Measurements from ENCODE around the gene FHOD3.
A peak's percentile ranks its signal among the peaks of the same experiment; 100 is the strongest.

Gene FHOD3

DNA sequence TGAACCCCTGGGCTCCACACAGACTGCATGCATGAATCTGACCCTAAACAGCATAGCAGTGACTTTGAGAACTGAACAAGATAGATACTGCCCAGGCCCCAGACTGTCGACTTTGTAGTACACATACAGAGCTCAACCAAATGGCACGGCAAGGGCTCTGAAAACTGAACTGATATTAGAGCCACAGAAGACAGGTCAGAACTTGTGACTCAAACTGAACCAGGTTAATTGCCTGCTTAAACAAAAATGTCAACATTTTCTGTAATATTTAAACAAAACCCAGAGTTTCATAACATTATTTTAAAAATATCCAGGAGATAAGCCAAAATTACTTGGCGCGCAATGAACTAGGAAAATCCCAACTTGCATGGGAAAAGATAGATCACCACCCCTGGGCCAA is 271.0 kb downstream of the FHOD3 start:
- no peak for DNase-seq (ENCODE audit: low read depth)
- H3K4me3 ChIP-seq (ENCODE audit: low read depth, low read length), result no peak overlapping the region
- TF ChIP-seq MAX (IDR thresholded peaks at IDR 0.05; ENCODE audit: low read depth, low read length) (no peak), MYC (IDR thresholded peaks at IDR 0.05; ENCODE audit: low read depth, low read length) (no peak), CTCF (IDR thresholded peaks at IDR 0.05; ENCODE audit: low read depth, low read length) (no peak), POLR2A (IDR thresholded peaks at IDR 0.05; ENCODE audit: extremely low read depth, insufficient read length) (no peak)

- peak; percentile 43 for DNase-seq (ENCODE audit: low read depth)
- H3K4me3 ChIP-seq (ENCODE audit: low read depth, low read length), result no peak overlapping the region
- TF ChIP-seq POLR2A (IDR thresholded peaks at IDR 0.05; ENCODE audit: extremely low read depth, insufficient read length), result no peak
- TF ChIP-seq MYC (IDR thresholded peaks at IDR 0.05; ENCODE audit: low read depth, low read length), result no peak
- TF ChIP-seq CTCF (IDR thresholded peaks at IDR 0.05; ENCODE audit: low read depth, low read length), result peak; percentile 61
Measured at GRCh38 chr18:36572135-36572856, 274.8 kb downstream of the FHOD3 start.

GRCh38 chr18:36576339-36576738 is 278.8 kb downstream of the FHOD3 start:
- no peak for TF ChIP-seq MAX (IDR thresholded peaks at IDR 0.05; ENCODE audit: low read depth, low read length)
- TF ChIP-seq POLR2A (IDR thresholded peaks at IDR 0.05; ENCODE audit: extremely low read depth, insufficient read length), result no peak
- no peak for TF ChIP-seq CTCF (IDR thresholded peaks at IDR 0.05; ENCODE audit: low read depth, low read length)
- no peak for TF ChIP-seq MYC (IDR thresholded peaks at IDR 0.05; ENCODE audit: low read depth, low read length)
- no peak for DNase-seq (ENCODE audit: low read depth)
- H3K4me3 ChIP-seq (ENCODE audit: low read depth, low read length), result no peak overlapping the region

GRCh38 chr18:36578871-36579710 is 281.6 kb downstream of the FHOD3 start:
- no peak for DNase-seq (ENCODE audit: low read depth)
- TF ChIP-seq MYC (IDR thresholded peaks at IDR 0.05; ENCODE audit: low read depth, low read length) (no peak), MAX (IDR thresholded peaks at IDR 0.05; ENCODE audit: low read depth, low read length) (no peak), POLR2A (IDR thresholded peaks at IDR 0.05; ENCODE audit: extremely low read depth, insufficient read length) (no peak), CTCF (IDR thresholded peaks at IDR 0.05; ENCODE audit: low read depth, low read length) (no peak)
- H3K4me3 ChIP-seq (ENCODE audit: low read depth, low read length), result no peak overlapping the region

DNA sequence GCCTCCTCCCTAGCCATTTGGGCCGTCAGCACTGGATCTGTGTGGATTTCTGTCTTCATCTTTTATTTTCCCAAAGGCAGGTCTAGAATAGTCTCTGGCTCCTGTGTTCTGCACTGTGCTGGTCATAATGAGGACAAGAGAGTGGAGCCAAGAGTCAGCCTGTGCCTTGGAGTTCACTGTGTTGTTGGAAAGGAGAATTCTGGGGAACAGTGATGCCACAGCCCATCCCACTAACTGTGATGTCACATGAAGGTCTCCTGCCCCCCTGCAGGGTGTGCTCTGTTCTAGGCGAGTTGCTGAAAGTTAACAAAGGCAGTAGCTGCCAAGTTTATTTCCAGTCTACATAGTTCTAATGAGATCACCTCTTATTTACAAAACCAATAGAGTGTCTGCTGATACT is 282.8 kb downstream of the FHOD3 start:
- TF ChIP-seq MYC (IDR thresholded peaks at IDR 0.05; ENCODE audit: low read depth, low read length) (no peak), POLR2A (IDR thresholded peaks at IDR 0.05; ENCODE audit: extremely low read depth, insufficient read length) (no peak), CTCF (IDR thresholded peaks at IDR 0.05; ENCODE audit: low read depth, low read length) (no peak), MAX (IDR thresholded peaks at IDR 0.05; ENCODE audit: low read depth, low read length) (no peak)

More for the DNA sequence above, 282.8 kb downstream of the FHOD3 start:
- H3K4me3 ChIP-seq (ENCODE audit: low read depth, low read length), result no peak overlapping the region
- no peak for DNase-seq (ENCODE audit: low read depth)
